Subcutaneous adipose tissue (tissue), 4 donors: Measurements from ENCODE around the gene SPDEF. TPM values are rescaled to one million over a fixed set of nuclear protein-coding genes. Genes with fewer than 3 reads are reported as not detected.

ENCODE experiments used
- CTCF ChIP-seq: fragments of 450-650 bp; IDR thresholded peaks from one replicate; pipeline ENCODE4 v1.5.1; 2016; ENCODE audit warnings: low read depth, mild to moderate bottlenecking, control low read depth, antibody characterized with exemption, moderate library complexity
- total RNA-seq, 4 donors: library from RNA; depleted of rRNA; stranded (reverse); fragments of >200 nt; gene quantifications; one replicate each; pipeline ENCODE4 v1.1.0, GENCODE V29; 2016

The SPDEF gene
- total RNA-seq, 4 donors from 2014 or later = 0.22 TPM; not detected in 3

GRCh38 chr6:34561227-34561530 lies 5.0 kb upstream of the SPDEF start:
- no peak for TF ChIP-seq CTCF

GRCh38 chr6:34560366-34561226 lies 4.5 kb upstream of the SPDEF start:
- no peak for TF ChIP-seq CTCF

- no peak for TF ChIP-seq CTCF
Observed at GRCh38 chr6:34559651-34560365, 3.7 kb upstream of the SPDEF start.

GRCh38 chr6:34558172-34558714 lies 2.1 kb upstream of the SPDEF start:
- no peak for TF ChIP-seq CTCF

GRCh38 chr6:34557228-34557627 lies 1.1 kb upstream of the SPDEF start:
- TF ChIP-seq CTCF = no peak

GRCh38 chr6:34556493-34556892 lies 364 bp upstream of the SPDEF start:
- TF ChIP-seq CTCF = no peak

GRCh38 chr6:34555328-34555727 lies 801 bp downstream of the SPDEF start:
- TF ChIP-seq CTCF = no peak
